Measurements from ENCODE around the gene GAK. TPM values are rescaled to one million over a fixed set of nuclear protein-coding genes. Genes with fewer than 3 reads are reported as not detected.
A peak's percentile ranks its signal among the peaks of the same experiment; 100 is the strongest.
"Not testable (repeated sequence)": the region's sequence is repeated elsewhere in the genome, so short reads cannot be mapped to it uniquely, and the experiment has no call there.

GAK gene
- total RNA-seq, 4 donors from 2014 or later, result 50.6 to 1,098 (median 104) TPM

GRCh38 chr4:931194-931959, 739 bp downstream of the GAK start:
- DNase-seq, result no peak
- Histone ChIP-seq H3K27me3 (no peaks in the 10 kb centered on the region), H3K9me3 (no peaks in the 10 kb centered on the region), H3K36me3 (no peaks in the 10 kb centered on the region), H3K4me1 (peaks cover 15% of the 10 kb centered on the region in 2 donors), H3K4me3 (peak overlapping the region; percentile 79 to 100), H3K27ac (peak overlapping the region; percentile 50 to 89)
- intact Hi-C loops (cut with DNase I; ENCODE audit: low total_unique reads), result no loop called here
- TF ChIP-seq CTCF (IDR thresholded peaks at IDR 0.05), result no peak
- TF ChIP-seq POLR2A (IDR thresholded peaks at IDR 0.05), result no peak

- Histone ChIP-seq H3K27me3 (no peaks in the 10 kb centered on the region), H3K4me1 (peaks cover 15% of the 10 kb centered on the region in 2 donors), H3K9me3 (no peaks in the 10 kb centered on the region), H3K27ac (peak overlapping the region in 1 of 2 donors; percentile 89), H3K4me3 (peak overlapping the region; percentile 79 to 100), H3K36me3 (no peaks in the 10 kb centered on the region)
- no peak for DNase-seq
- TF ChIP-seq CTCF (IDR thresholded peaks at IDR 0.05) (no peak), POLR2A (IDR thresholded peaks at IDR 0.05) (no peak)
- intact Hi-C loops (cut with DNase I; ENCODE audit: low total_unique reads), result no loop called here
Measured at GRCh38 chr4:930827-931193, 1.3 kb downstream of the GAK start.

- no peaks in the 10 kb centered on the region for H3K36me3 ChIP-seq
- H3K27ac ChIP-seq, result no peak overlapping the region
- peaks cover 15 to 18% of the 10 kb centered on the region in 2 donors for H3K4me1 ChIP-seq
- no peak for DNase-seq
- no peaks in the 10 kb centered on the region for H3K9me3 ChIP-seq
- H3K27me3 ChIP-seq, result no peaks in the 10 kb centered on the region
- intact Hi-C loops (cut with DNase I; ENCODE audit: low total_unique reads), result no loop called here
- no peak overlapping the region for H3K4me3 ChIP-seq
- TF ChIP-seq POLR2A (IDR thresholded peaks at IDR 0.05) (no peak), CTCF (IDR thresholded peaks at IDR 0.05) (no peak)
Measured at GRCh38 chr4:930028-930551, 2.0 kb downstream of the GAK start.

GRCh38 chr4:929096-929765, 2.9 kb downstream of the GAK start:
- intact Hi-C loops (cut with DNase I; ENCODE audit: low total_unique reads), result no loop called here
- Histone ChIP-seq H3K36me3 (no peaks in the 10 kb centered on the region), H3K4me1 (peaks cover 15 to 24% of the 10 kb centered on the region in 2 donors), H3K4me3 (no peak overlapping the region), H3K27me3 (no peaks in the 10 kb centered on the region), H3K9me3 (no peaks in the 10 kb centered on the region), H3K27ac (no peak overlapping the region)
- TF ChIP-seq CTCF (IDR thresholded peaks at IDR 0.05) (no peak), POLR2A (IDR thresholded peaks at IDR 0.05) (no peak)
- DNase-seq, result no peak

- H3K27ac ChIP-seq; H3K36me3 ChIP-seq; H3K9me3 ChIP-seq; intact Hi-C loops (cut with DNase I; ENCODE audit: low total_unique reads); DNase-seq; H3K27me3 ChIP-seq; H3K4me3 ChIP-seq: not testable (repeated sequence)
- peaks cover 8 to 24% of the 10 kb centered on the region in 2 donors for H3K4me1 ChIP-seq
Measured at GRCh38 chr4:927566-927965, 4.5 kb downstream of the GAK start.
